GM12801 (cell line): ENCODE measurements around the gene SMPD3.

ENCODE experiments used
- TF ChIP-seq, protein P1 (sequence below): IDR thresholded peaks from one replicate; pipeline ENCODE4 v1.5.1; 2011; ENCODE audit warnings: control low read depth; ENCODE audit not compliant: insufficient read length; ENCODE audit errors: extremely low read depth

The SMPD3 gene

DNA sequence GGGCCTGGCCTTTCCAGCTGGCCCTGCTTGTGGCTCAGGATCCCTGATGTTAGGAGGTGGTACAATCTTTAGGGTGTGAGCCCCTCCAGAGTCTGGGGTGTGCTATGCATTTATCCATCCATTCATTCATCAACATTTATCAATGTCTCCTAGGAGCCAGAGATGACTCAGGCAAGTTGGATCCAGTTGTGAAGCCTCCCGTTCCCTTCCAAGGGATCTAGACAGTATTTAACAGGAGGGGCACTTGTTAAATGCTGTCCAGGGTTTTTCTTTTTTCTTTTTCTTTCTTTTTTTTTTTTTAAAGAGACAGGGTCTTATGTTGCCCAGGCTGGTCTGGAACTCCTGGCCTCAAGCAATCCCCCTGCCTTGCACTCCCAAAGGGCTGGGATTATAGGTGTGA is 42.0 kb upstream of the SMPD3 start:
- TF ChIP-seq, protein P1, sequence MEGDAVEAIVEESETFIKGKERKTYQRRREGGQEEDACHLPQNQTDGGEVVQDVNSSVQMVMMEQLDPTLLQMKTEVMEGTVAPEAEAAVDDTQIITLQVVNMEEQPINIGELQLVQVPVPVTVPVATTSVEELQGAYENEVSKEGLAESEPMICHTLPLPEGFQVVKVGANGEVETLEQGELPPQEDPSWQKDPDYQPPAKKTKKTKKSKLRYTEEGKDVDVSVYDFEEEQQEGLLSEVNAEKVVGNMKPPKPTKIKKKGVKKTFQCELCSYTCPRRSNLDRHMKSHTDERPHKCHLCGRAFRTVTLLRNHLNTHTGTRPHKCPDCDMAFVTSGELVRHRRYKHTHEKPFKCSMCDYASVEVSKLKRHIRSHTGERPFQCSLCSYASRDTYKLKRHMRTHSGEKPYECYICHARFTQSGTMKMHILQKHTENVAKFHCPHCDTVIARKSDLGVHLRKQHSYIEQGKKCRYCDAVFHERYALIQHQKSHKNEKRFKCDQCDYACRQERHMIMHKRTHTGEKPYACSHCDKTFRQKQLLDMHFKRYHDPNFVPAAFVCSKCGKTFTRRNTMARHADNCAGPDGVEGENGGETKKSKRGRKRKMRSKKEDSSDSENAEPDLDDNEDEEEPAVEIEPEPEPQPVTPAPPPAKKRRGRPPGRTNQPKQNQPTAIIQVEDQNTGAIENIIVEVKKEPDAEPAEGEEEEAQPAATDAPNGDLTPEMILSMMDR, result no peak

- TF ChIP-seq, protein P1, result no peak
Observed at GRCh38 chr16:68488554-68488953, 40.2 kb upstream of the SMPD3 start.

- TF ChIP-seq, protein P1, result no peak
Observed at GRCh38 chr16:68487669-68488068, 39.4 kb upstream of the SMPD3 start.

DNA sequence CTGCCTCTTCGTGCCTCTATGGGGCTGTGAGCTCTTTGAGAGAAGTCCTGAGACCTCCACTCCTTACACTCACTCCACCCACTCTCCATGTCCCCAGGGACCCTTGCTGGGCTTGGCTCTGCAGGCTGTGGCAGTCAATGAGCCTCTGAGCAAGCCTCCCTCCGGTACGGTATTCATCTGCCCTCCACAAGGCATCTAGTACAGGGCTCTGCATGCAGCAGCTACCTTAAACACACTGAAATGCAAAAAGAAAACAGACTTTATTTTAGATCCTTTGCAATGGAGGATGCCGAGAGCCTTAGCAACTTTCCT is 38.9 kb upstream of the SMPD3 start:
- TF ChIP-seq, protein P1, result no peak

GRCh38 chr16:68486502-68487202 is 38.3 kb upstream of the SMPD3 start:
- TF ChIP-seq, protein P1, result no peak

- TF ChIP-seq, protein P1, result no peak
Observed at GRCh38 chr16:68481636-68482035, 33.3 kb upstream of the SMPD3 start.

DNA sequence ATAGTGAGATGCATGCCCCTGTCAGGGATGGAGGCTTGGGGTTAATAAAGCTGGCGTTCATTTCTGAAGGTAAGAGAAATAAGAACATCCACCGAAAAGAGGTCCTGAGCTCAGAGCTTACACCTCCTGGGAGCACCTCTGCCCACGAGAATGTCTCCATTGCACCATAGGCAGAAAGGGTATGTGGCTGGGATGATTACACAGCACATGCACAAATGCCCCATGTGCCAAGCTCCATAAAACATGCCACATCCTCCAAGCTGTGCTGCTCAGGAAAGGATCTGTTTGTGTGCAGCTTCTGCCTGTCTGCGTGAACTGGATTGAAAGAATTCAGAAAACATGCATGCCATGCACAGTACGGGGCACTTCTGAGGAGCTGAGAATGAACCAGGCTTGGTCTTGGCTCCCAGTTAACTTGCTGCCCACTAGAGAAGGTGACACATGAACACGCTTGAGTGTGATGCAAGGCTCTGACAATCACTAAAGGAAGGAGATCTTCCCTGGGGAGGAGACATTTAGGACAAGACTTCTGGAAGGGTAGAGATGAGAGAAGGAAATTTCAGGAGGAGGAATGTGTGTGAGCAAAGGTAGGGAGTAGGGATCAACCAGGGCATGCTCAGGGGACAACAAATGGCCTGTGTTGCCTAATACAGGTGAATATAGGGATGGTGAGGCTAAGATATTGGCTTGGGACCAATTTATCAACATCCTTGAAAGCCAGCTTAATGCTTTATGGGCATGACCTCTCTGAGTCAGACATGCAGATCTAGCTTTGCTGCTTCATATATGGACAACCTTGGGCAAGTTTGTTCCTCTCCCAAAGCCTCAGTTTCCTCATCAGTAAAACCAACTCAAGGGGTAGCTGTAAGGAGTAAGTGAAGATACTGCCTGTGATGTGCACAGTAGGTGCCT is 32.0 kb upstream of the SMPD3 start:
- TF ChIP-seq, protein P1, result no peak
